MM.1S (cell line): Measurements from ENCODE around the gene BNIP3.

Experiments
- EZH2 ChIP-seq: fragments of 300-600 bp; sonication (generic); optimal IDR thresholded peaks from 2 replicates; pipeline ENCODE3; 2017; ENCODE audit warnings: low read depth, mild to moderate bottlenecking, antibody characterized with exemption, low read length, mixed read lengths
- TF ChIP-seq, protein P1 (sequence below): fragments of 300-600 bp; sonication (generic); IDR thresholded peaks from 2 replicates; pipeline ENCODE4 v1.5.1; 2016; ENCODE audit warnings: antibody characterized with exemption, low read length, mixed read lengths

DNA sequence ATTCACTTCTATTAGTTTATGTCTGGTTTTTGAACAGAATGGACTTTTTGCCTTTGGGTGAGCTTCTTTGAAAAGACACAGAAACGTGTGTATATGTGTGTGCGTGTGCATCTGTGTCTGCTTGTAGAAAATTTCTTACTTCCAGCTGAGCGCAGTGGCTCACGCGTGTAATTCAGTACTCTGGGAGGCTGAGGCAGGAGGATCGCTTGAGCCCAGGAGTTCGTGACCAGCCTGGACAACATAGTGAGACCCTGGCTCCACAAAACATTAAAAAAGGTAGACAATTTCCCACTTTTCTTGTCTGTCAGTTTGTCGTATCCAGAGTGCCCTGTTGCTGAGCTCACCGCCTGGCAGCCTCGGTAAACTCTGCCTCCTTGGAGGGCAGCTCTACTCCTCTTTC lies 55.5 kb downstream of the BNIP3 start:
- TF ChIP-seq, protein P1, sequence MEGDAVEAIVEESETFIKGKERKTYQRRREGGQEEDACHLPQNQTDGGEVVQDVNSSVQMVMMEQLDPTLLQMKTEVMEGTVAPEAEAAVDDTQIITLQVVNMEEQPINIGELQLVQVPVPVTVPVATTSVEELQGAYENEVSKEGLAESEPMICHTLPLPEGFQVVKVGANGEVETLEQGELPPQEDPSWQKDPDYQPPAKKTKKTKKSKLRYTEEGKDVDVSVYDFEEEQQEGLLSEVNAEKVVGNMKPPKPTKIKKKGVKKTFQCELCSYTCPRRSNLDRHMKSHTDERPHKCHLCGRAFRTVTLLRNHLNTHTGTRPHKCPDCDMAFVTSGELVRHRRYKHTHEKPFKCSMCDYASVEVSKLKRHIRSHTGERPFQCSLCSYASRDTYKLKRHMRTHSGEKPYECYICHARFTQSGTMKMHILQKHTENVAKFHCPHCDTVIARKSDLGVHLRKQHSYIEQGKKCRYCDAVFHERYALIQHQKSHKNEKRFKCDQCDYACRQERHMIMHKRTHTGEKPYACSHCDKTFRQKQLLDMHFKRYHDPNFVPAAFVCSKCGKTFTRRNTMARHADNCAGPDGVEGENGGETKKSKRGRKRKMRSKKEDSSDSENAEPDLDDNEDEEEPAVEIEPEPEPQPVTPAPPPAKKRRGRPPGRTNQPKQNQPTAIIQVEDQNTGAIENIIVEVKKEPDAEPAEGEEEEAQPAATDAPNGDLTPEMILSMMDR: no peak
- no peak for TF ChIP-seq EZH2
